HCT116 (cell line): Measurements from ENCODE around the gene CALD1. TPM values are rescaled to one million over a fixed set of nuclear protein-coding genes. Genes with fewer than 3 reads are reported as not detected.

Experiments
- ATAC-seq: fragments of 200-7000 bp; cut with Tn5 transposase; 2 replicates; pipeline ENCODE4 v1.9.1; 2020; ENCODE audit warnings: mild to moderate bottlenecking, moderate library complexity
- BruUV-seq: library from RNA; stranded (reverse); fragments of 400-500 nt; replicated peaks from 2 replicates; lab custom pipeline; 2021; lab: Mats Ljungman, UMichigan
- CTCF ChIA-PET: fragments of 300-600 bp; sonication (Branson Sonifier 250); formaldehyde crosslinking; loops from one replicate; lab custom pipeline; 2021; ENCODE audit warnings: antibody characterized with exemption; lab: Charles Lee
- POLR2A ChIA-PET: fragments of 300-600, 350-600 bp; sonication (Branson Sonifier 250); formaldehyde crosslinking; loops from one replicate; lab custom pipeline; 2021; ENCODE audit warnings: antibody characterized with exemption; lab: Charles Lee
- RAD21 ChIA-PET, 2 experiments: fragments of 300-600 bp; sonication (Branson Sonifier 250); formaldehyde crosslinking; loops; one replicate each; lab custom pipeline; 2023; ENCODE audit warnings: low total read pairs in 2 of 2; ENCODE audit not compliant: uncharacterized antibody in 2 of 2, unreplicated experiment in 2 of 2, low non-redundant PET in 1 of 2; lab: Charles Lee
- DNase-seq: peaks from one replicate; pipeline ENCODE4 v3.0.0-alpha.2; 2010; ENCODE audit warnings: low read depth, low spot score
- H2AFZ ChIP-seq: fragments of 200-600 bp; shearing (Covaris generic), sonication (generic); 2 replicates; pipeline ENCODE4 v1.6.1; 2017; ENCODE audit warnings: low read depth, mixed run types, mixed read lengths, antibody characterized with exemption, low read length; ENCODE audit not compliant: poor library complexity, severe bottlenecking
- H3K27ac ChIP-seq: 2 replicates; pipeline ENCODE4 v1.5.1; 2012; ENCODE audit warnings: low read depth, low read length
- H3K27me3 ChIP-seq: fragments of 200-600 bp; sonication (generic); 2 replicates; pipeline ENCODE4 v1.6.1; 2016; ENCODE audit warnings: mixed run types, low read length, mixed read lengths; ENCODE audit not compliant: insufficient read depth
- H3K36me3 ChIP-seq, 2 experiments: fragments of 200-500 bp in 1 of 2; fragments of 200-600 bp in 1 of 2; sonication (Bioruptor generic) in 1 of 2; sonication (generic) in 1 of 2; 2 replicates each; pipeline versions ENCODE4 v1.5.1 to v1.6.1; 2014 to 2016; ENCODE audit warnings: low read length in 2 of 2, inconsistent platforms in 1 of 2, mixed read lengths in 1 of 2, mixed run types in 1 of 2; ENCODE audit not compliant: insufficient read depth in 2 of 2, control insufficient read depth in 1 of 2
- H3K4me1 ChIP-seq, 2 experiments: fragments of 200-600 bp in 1 of 2; sonication (generic) in 1 of 2; 2 replicates each; pipeline versions ENCODE4 v1.5.1 to v1.6.1; 2012 to 2017; ENCODE audit warnings: low read length in 2 of 2, inconsistent platforms in 1 of 2, mild to moderate bottlenecking in 1 of 2, mixed read lengths in 1 of 2, mixed run types in 1 of 2, moderate library complexity in 1 of 2; ENCODE audit not compliant: insufficient read depth in 2 of 2, control insufficient read depth in 1 of 2
- H3K4me2 ChIP-seq: fragments of 200-600 bp; sonication (generic); 2 replicates; pipeline ENCODE4 v1.6.1; 2017; ENCODE audit warnings: mixed run types, low read length, mixed read lengths
- H3K4me3 ChIP-seq, 2 experiments: fragments of 200-600 bp in 1 of 2; sonication (generic) in 1 of 2; replicated peaks in 1 of 2; 2 replicates each; pipeline ENCODE4 v1.5.1; 2011 to 2016; ENCODE audit warnings: low read length in 2 of 2, control low read depth in 1 of 2, low read depth in 1 of 2, mild to moderate bottlenecking in 1 of 2, mixed read lengths in 1 of 2, mixed run types in 1 of 2
- H3K79me2 ChIP-seq: fragments of 200-600 bp; sonication (generic); 2 replicates; pipeline ENCODE4 v1.6.1; 2017; ENCODE audit warnings: mild to moderate bottlenecking, mixed run types, low read length, moderate library complexity, mixed read lengths; ENCODE audit not compliant: insufficient read depth
- H3K9ac ChIP-seq: fragments of 200-600 bp; sonication (generic); 2 replicates; pipeline ENCODE4 v1.6.1; 2016; ENCODE audit warnings: low read length, mixed read lengths
- H3K9me2 ChIP-seq: fragments of 200-600 bp; sonication (generic), shearing (Covaris generic); 2 replicates; pipeline ENCODE4 v1.6.1; 2017; ENCODE audit warnings: mixed run types, mild to moderate bottlenecking, moderate library complexity; ENCODE audit not compliant: insufficient read depth
- H3K9me3 ChIP-seq, 2 experiments: fragments of 200-500 bp in 1 of 2; fragments of 200-600 bp in 1 of 2; sonication (Bioruptor generic) in 1 of 2; sonication (generic) in 1 of 2; 2 replicates each; pipeline ENCODE4 v1.6.1; 2014 to 2017; ENCODE audit warnings: low read length in 2 of 2, mixed read lengths in 2 of 2, inconsistent platforms in 1 of 2, low read depth in 1 of 2, mild to moderate bottlenecking in 1 of 2, mixed run types in 1 of 2, moderate library complexity in 1 of 2; ENCODE audit not compliant: control insufficient read depth in 1 of 2, insufficient read depth in 1 of 2
- H4K20me1 ChIP-seq: fragments of 200-600 bp; sonication (generic), shearing (Covaris generic); 2 replicates; pipeline ENCODE4 v1.6.1; 2017; ENCODE audit warnings: mixed run types, mild to moderate bottlenecking, moderate library complexity; ENCODE audit not compliant: insufficient read depth
- ATF3 ChIP-seq: IDR thresholded peaks from 2 replicates; pipeline ENCODE4 v1.6.1; 2012
- CBX3 ChIP-seq: IDR thresholded peaks from 2 replicates; pipeline ENCODE4 v1.6.1; 2012; ENCODE audit warnings: low read depth
- CEBPB ChIP-seq: IDR thresholded peaks from 2 replicates; pipeline ENCODE4 v1.6.1; 2012; ENCODE audit warnings: low read depth
- CTCF ChIP-seq, 3 experiments: fragments of 200-600 bp in 1 of 3; sonication (generic) in 1 of 3; IDR thresholded peaks in 2 of 3; conservative IDR thresholded peaks in 1 of 3; 2 replicates each; pipeline ENCODE4 v1.5.1; 2012 to 2017; ENCODE audit warnings: low read depth in 2 of 3, low read length in 2 of 3, antibody characterized with exemption in 1 of 3, borderline replicate concordance in 1 of 3, control low read depth in 1 of 3, mild to moderate bottlenecking in 1 of 3, mixed read lengths in 1 of 3, mixed run types in 1 of 3, moderate library complexity in 1 of 3; ENCODE audit not compliant: insufficient read depth in 1 of 3
- FOSL1 ChIP-seq: IDR thresholded peaks from 2 replicates; pipeline ENCODE4 v1.6.1; 2012; ENCODE audit warnings: low read depth
- POLR2AphosphoS5 ChIP-seq: IDR thresholded peaks from 2 replicates; pipeline ENCODE4 v1.6.1; 2011; ENCODE audit warnings: mild to moderate bottlenecking, low read depth, low read length, moderate library complexity
- SRF ChIP-seq: IDR thresholded peaks from 2 replicates; pipeline ENCODE4 v1.6.1; 2012; ENCODE audit warnings: low read depth
- YY1 ChIP-seq: IDR thresholded peaks from 2 replicates; pipeline ENCODE4 v1.6.1; 2011; ENCODE audit warnings: low read length, low read depth, moderate library complexity, mild to moderate bottlenecking; ENCODE audit not compliant: insufficient replicate concordance; ENCODE audit errors: extremely low read depth
- ZNF274 ChIP-seq: fragments of 200-500 bp; sonication (Bioruptor generic); IDR thresholded peaks from 2 replicates; pipeline ENCODE4 v1.6.1; 2014; ENCODE audit warnings: mild to moderate bottlenecking, low read depth, low read length, inconsistent platforms
- intact Hi-C: fragments of 100-400 bp; cut with micrococcal nuclease; formaldehyde crosslinking; loops from 2 replicates; pipeline ENCODE4 v1.10.0; 2022
- total RNA-seq: library from RNA; stranded (reverse); gene quantifications from one replicate; pipeline ENCODE4 v1.2.1, GENCODE V29; 2021; ENCODE audit not compliant: unreplicated experiment

CALD1 gene
- total RNA-seq, 1 experiment from 2014 or later, result 66.8 TPM

GRCh38 chr7:134737566-134738345, 41.7 kb upstream of the CALD1 start:
- Histone ChIP-seq H3K4me3 (no peak overlapping the region), H3K9me3 (no peaks in the 10 kb centered on the region), H3K79me2 (no peaks in the 10 kb centered on the region), H3K4me2 (no peak overlapping the region), H3K36me3 (no peaks in the 10 kb centered on the region), H4K20me1 (no peaks in the 10 kb centered on the region), H3K27ac (no peak overlapping the region), H3K9ac (no peak overlapping the region), H2AFZ (no peak overlapping the region), H3K9me2 (no peaks in the 10 kb centered on the region), H3K4me1 (no peaks in the 10 kb centered on the region), H3K27me3 (no peaks in the 10 kb centered on the region; the same call in 1 of the 2 replicates)
- BruUV-seq, result no TSS peak
- no peak for TF ChIP-seq CTCF (IDR thresholded peaks at IDR 0.05 in 2 of 3, conservative IDR thresholded peaks at IDR 0.05 in 1 of 3; ENCODE audit: borderline replicate concordance in 1 of 3, insufficient read depth in 1 of 3, low read depth in 2 of 3, low read length in 2 of 3)
- no peak for TF ChIP-seq SRF
- TF ChIP-seq FOSL1, result no peak
- TF ChIP-seq YY1, result no peak
- no peak for TF ChIP-seq CBX3
- no peak for TF ChIP-seq ZNF274
- TF ChIP-seq POLR2AphosphoS5, result no peak
- no peak for TF ChIP-seq CEBPB
- TF ChIP-seq ATF3, result no peak
- ChIA-PET CTCF (no interaction called here), POLR2A (no interaction called here), RAD21 (no interaction called here)
- DNase-seq (no peak), ATAC-seq (no peak)
- intact Hi-C loops, result no loop called here
